OCI-LY1 (cell line): ENCODE data around the gene FAM229A.

Source experiments
- H2AFZ ChIP-seq: fragments of 200-600 bp; sonication (generic), shearing (Covaris generic); 2 replicates; pipeline ENCODE4 v1.6.0; 2014; ENCODE audit warnings: antibody characterized with exemption, mild to moderate bottlenecking, low read length
- H3F3A ChIP-seq: fragments of 200-600 bp; sonication (generic), shearing (Covaris generic); 2 replicates; pipeline ENCODE4 v1.6.0; 2014; ENCODE audit warnings: mild to moderate bottlenecking, antibody characterized with exemption, low read length, moderate library complexity; ENCODE audit not compliant: insufficient read depth
- H3K27ac ChIP-seq: fragments of 200-600 bp; sonication (generic); 2 replicates; pipeline ENCODE4 v1.5.1; 2014; ENCODE audit warnings: low read length, mixed run types, mild to moderate bottlenecking, low read depth; ENCODE audit not compliant: poor library complexity, severe bottlenecking
- H3K27me3 ChIP-seq: fragments of 200-600 bp; sonication (generic); 2 replicates; pipeline ENCODE4 v1.6.0; 2014; ENCODE audit warnings: antibody characterized with exemption, mild to moderate bottlenecking, low read length, moderate library complexity; ENCODE audit not compliant: insufficient read depth
- H3K36me3 ChIP-seq: fragments of 200-600 bp; sonication (generic); 2 replicates; pipeline ENCODE4 v1.6.1; 2014; ENCODE audit warnings: mild to moderate bottlenecking, antibody characterized with exemption, low read length, moderate library complexity, mixed read lengths; ENCODE audit not compliant: insufficient read depth
- H3K4me1 ChIP-seq: fragments of 200-600 bp; sonication (generic); 2 replicates; pipeline ENCODE4 v1.5.1; 2014; ENCODE audit warnings: mild to moderate bottlenecking, low read length, moderate library complexity; ENCODE audit not compliant: insufficient read depth, severe bottlenecking
- H3K4me2 ChIP-seq: fragments of 200-600 bp; sonication (generic), shearing (Covaris generic); 2 replicates; pipeline ENCODE4 v1.6.1; 2014; ENCODE audit warnings: low read length
- H3K4me3 ChIP-seq: fragments of 200-600 bp; sonication (generic); 2 replicates; pipeline ENCODE4 v1.5.1; 2014; ENCODE audit warnings: low read length, low read depth, mild to moderate bottlenecking, mixed read lengths; ENCODE audit not compliant: poor library complexity, severe bottlenecking
- H3K79me2 ChIP-seq: fragments of 200-600 bp; shearing (Covaris generic); 2 replicates; pipeline ENCODE4 v1.6.1; 2016; ENCODE audit warnings: mixed run types, low read length, mixed read lengths; ENCODE audit not compliant: insufficient read depth
- H3K9ac ChIP-seq: fragments of 200-600 bp; sonication (generic), shearing (Covaris generic); 2 replicates; pipeline ENCODE4 v1.6.1; 2014; ENCODE audit warnings: mild to moderate bottlenecking, low read length, mixed read lengths
- H3K9me2 ChIP-seq: fragments of 200-600 bp; sonication (generic), shearing (Covaris generic); 2 replicates; pipeline ENCODE4 v1.6.1; 2014; ENCODE audit warnings: low read depth, mild to moderate bottlenecking, low read length, mixed read lengths
- H3K9me3 ChIP-seq: fragments of 200-600 bp; shearing (Covaris generic); 2 replicates; pipeline ENCODE4 v1.6.1; 2014; ENCODE audit warnings: low read length, mixed read lengths
- H4K20me1 ChIP-seq: fragments of 200-600 bp; sonication (generic), shearing (Covaris generic); 2 replicates; pipeline ENCODE4 v1.6.0; 2016; ENCODE audit warnings: mild to moderate bottlenecking, low read length; ENCODE audit not compliant: insufficient read depth
- EZH2 ChIP-seq: fragments of 200-600 bp; sonication (generic), shearing (Covaris generic); IDR thresholded peaks from 2 replicates; pipeline ENCODE4 v1.8.0; 2017; ENCODE audit warnings: borderline replicate concordance, mixed run types, mild to moderate bottlenecking, antibody characterized with exemption, low read length, moderate library complexity, mixed read lengths
- TF ChIP-seq, protein P1 (sequence below): fragments of 200-600 bp; sonication (generic), shearing (Covaris generic); IDR thresholded peaks from 2 replicates; pipeline ENCODE4 v1.5.1; 2017; ENCODE audit warnings: mild to moderate bottlenecking, antibody characterized with exemption, low read length, moderate library complexity, mixed read lengths

The FAM229A gene

GRCh38 chr1:32338637-32339145, 23.6 kb downstream of the FAM229A start:
- no peaks in the 10 kb centered on the region for H4K20me1 ChIP-seq
- H3K4me2 ChIP-seq = no peak overlapping the region
- H3K4me1 ChIP-seq = peaks cover 29% of the 10 kb centered on the region
- 0 out of 2 replicates have a peak, but pooled peaks cover 8% of the 10 kb centered on the region for H3K27me3 ChIP-seq
- no peak overlapping the region for H3K4me3 ChIP-seq
- no peak overlapping the region for H2AFZ ChIP-seq
- no peak overlapping the region for H3K9ac ChIP-seq
- H3K9me2 ChIP-seq = no peaks in the 10 kb centered on the region
- peaks cover 5% of the 10 kb centered on the region for H3F3A ChIP-seq
- TF ChIP-seq EZH2 = no peak
- TF ChIP-seq, protein P1, sequence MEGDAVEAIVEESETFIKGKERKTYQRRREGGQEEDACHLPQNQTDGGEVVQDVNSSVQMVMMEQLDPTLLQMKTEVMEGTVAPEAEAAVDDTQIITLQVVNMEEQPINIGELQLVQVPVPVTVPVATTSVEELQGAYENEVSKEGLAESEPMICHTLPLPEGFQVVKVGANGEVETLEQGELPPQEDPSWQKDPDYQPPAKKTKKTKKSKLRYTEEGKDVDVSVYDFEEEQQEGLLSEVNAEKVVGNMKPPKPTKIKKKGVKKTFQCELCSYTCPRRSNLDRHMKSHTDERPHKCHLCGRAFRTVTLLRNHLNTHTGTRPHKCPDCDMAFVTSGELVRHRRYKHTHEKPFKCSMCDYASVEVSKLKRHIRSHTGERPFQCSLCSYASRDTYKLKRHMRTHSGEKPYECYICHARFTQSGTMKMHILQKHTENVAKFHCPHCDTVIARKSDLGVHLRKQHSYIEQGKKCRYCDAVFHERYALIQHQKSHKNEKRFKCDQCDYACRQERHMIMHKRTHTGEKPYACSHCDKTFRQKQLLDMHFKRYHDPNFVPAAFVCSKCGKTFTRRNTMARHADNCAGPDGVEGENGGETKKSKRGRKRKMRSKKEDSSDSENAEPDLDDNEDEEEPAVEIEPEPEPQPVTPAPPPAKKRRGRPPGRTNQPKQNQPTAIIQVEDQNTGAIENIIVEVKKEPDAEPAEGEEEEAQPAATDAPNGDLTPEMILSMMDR = no peak
- peaks cover 7% of the 10 kb centered on the region; the same call in 1 of the 2 replicates for H3K79me2 ChIP-seq
- H3K9me3 ChIP-seq = no peaks in the 10 kb centered on the region
- peaks cover 13% of the 10 kb centered on the region; the same call in 1 of the 2 replicates for H3K36me3 ChIP-seq
- no peak overlapping the region for H3K27ac ChIP-seq

- Histone ChIP-seq H3F3A (peaks cover 11% of the 10 kb centered on the region), H3K4me1 (peaks cover 35% of the 10 kb centered on the region), H3K36me3 (peaks cover 19% of the 10 kb centered on the region; the same call in 1 of the 2 replicates), H3K9ac (no peak overlapping the region), H3K9me3 (no peaks in the 10 kb centered on the region), H3K4me3 (no peak overlapping the region), H3K79me2 (peaks cover 7% of the 10 kb centered on the region; the same call in 1 of the 2 replicates), H3K27me3 (0 out of 2 replicates have a peak, but pooled peaks cover 8% of the 10 kb centered on the region), H3K27ac (no peak overlapping the region), H2AFZ (no peak overlapping the region), H3K4me2 (no peak overlapping the region), H3K9me2 (no peaks in the 10 kb centered on the region), H4K20me1 (no peaks in the 10 kb centered on the region)
- TF ChIP-seq EZH2 = no peak
- TF ChIP-seq, protein P1 = no peak
Observed at GRCh38 chr1:32337855-32338636, 24.2 kb downstream of the FAM229A start.

DNA sequence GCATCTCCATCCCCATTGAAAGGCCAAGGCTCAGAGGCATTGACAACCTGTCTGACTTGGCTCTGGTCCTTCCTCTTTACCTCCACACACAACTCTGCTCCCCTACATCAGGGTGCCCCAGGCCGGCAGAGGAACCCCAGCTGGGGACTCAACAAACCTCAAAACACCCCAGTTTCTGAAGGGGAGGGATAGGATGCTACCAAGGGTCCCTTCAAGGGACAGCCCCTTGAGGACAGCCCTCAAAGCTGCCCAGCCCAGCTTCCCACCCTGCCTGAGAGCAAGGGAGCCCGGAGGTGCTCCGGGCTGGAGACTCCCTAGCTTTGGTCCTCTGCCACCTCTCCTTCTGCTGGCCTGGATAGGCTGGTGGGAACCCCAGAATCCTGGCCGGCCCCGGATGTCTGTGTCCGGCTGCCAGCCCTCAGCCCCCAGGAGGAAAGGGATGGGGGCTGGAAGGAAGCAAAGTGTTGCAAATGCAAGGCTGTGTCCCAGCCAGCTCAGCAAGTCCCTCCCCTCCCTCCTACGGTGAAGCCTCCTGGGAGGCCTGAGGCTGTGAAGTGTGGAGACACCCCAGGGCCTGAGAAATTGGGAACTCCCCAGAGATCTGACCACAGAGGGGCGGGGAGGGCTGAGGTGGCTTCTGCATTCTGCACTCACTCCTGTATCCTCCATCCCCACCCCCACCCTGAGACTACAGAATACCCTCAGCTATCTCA, 25.2 kb downstream of the FAM229A start:
- Histone ChIP-seq H2AFZ (no peak overlapping the region), H3K36me3 (peaks cover 27% of the 10 kb centered on the region), H3K79me2 (peaks cover 7% of the 10 kb centered on the region; the same call in 1 of the 2 replicates), H4K20me1 (no peaks in the 10 kb centered on the region), H3K4me2 (no peak overlapping the region), H3K27me3 (0 out of 2 replicates have a peak, but pooled peaks cover 8% of the 10 kb centered on the region), H3K4me1 (peaks cover 40% of the 10 kb centered on the region), H3K9me2 (no peaks in the 10 kb centered on the region), H3K9me3 (no peaks in the 10 kb centered on the region), H3K4me3 (no peak overlapping the region), H3K27ac (no peak overlapping the region), H3K9ac (no peak overlapping the region), H3F3A (peaks cover 15% of the 10 kb centered on the region)
- TF ChIP-seq, protein P1 = no peak
